Measurements from ENCODE around the gene ST3GAL4. TPM values are rescaled to one million over a fixed set of nuclear protein-coding genes. Genes with fewer than 3 reads are reported as not detected.

ST3GAL4 gene
- total RNA-seq, 1 experiment from 2014 or later: 13.1 TPM

GRCh38 chr11:126440792-126441514 lies 85.5 kb downstream of the ST3GAL4 start:
- ATAC-seq: peak; percentile 95
- BruUV-seq (replicated peaks): no TSS peak

More at GRCh38 chr11:126440792-126441514, 85.5 kb downstream of the ST3GAL4 start:
- Histone ChIP-seq H3K9ac (ENCODE audit: low read length) (no peak overlapping the region), H3K9me3 (ENCODE audit: control insufficient read depth in 1 of 2, insufficient read depth in 1 of 2, low read depth in 1 of 2, low read length in 2 of 2) (no peaks in the 10 kb centered on the region), H3K4me2 (ENCODE audit: low read length) (peak overlapping the region; percentile 50), H3K27ac (ENCODE audit: low read depth, low read length) (no peak overlapping the region), H3K9me2 (ENCODE audit: insufficient read depth) (no peaks in the 10 kb centered on the region), H4K20me1 (ENCODE audit: insufficient read depth) (no peaks in the 10 kb centered on the region), H3K79me2 (ENCODE audit: insufficient read depth, low read length) (no peaks in the 10 kb centered on the region), H3K4me1 (ENCODE audit: control insufficient read depth in 1 of 2, insufficient read depth in 2 of 2, low read length in 2 of 2) (peaks cover 0 to 5% of the 10 kb centered on the region in 2 experiments; a peak in 1 of 4 replicates), H2AFZ (ENCODE audit: low read depth, low read length, poor library complexity, severe bottlenecking) (peak overlapping the region; percentile 85), H3K4me3 (replicated peaks in 1 of 2; ENCODE audit: low read depth in 1 of 2, low read length in 2 of 2) (no peak overlapping the region; a peak in 1 of 4 replicates), H3K27me3 (ENCODE audit: insufficient read depth, low read length) (peaks cover 7% of the 10 kb centered on the region; the same call in 1 of the 2 replicates), H3K36me3 (ENCODE audit: control insufficient read depth in 1 of 2, insufficient read depth in 2 of 2, low read length in 2 of 2) (no peaks in the 10 kb centered on the region)
- peak; percentile 43 for DNase-seq (ENCODE audit: low read depth, low spot score)
- ChIA-PET POLR2A (no interaction called here), CTCF (interaction anchor here (0.7 to 1.8 kb wide), 9 partner anchors 9 to 550 kb away, joined by 3 to 19 read pairs (median 3); partner anchors contain the start of gene DCPS), RAD21 (ENCODE audit: low non-redundant PET in 1 of 2, low total read pairs in 2 of 2, uncharacterized antibody in 2 of 2, unreplicated experiment in 2 of 2) (interaction anchor here (1.5 to 1.6 kb wide), 2 partner anchors 40 kb away, joined by 6 to 7 read pairs; no protein-coding TSS in a partner anchor)
- TF ChIP-seq YY1 (IDR thresholded peaks at IDR 0.05; ENCODE audit: extremely low read depth, insufficient replicate concordance, low read depth, low read length) (peak; percentile 21), CEBPB (IDR thresholded peaks at IDR 0.05; ENCODE audit: low read depth) (no peak), EZH2phosphoT487 (IDR thresholded peaks at IDR 0.05; ENCODE audit: borderline replicate concordance) (no peak), POLR2A (IDR thresholded peaks at IDR 0.05; ENCODE audit: borderline replicate concordance, extremely low read depth, insufficient read depth, insufficient read length) (no peak), ATF3 (IDR thresholded peaks at IDR 0.05) (no peak), MAX (IDR thresholded peaks at IDR 0.05) (no peak), ZBTB33 (IDR thresholded peaks at IDR 0.05; ENCODE audit: extremely low read depth, insufficient replicate concordance, low read length) (no peak), SIN3A (IDR thresholded peaks at IDR 0.05; ENCODE audit: low read depth) (no peak), FOSL1 (IDR thresholded peaks at IDR 0.05; ENCODE audit: low read depth) (no peak), EGR1 (IDR thresholded peaks at IDR 0.05; ENCODE audit: low read depth) (no peak), JUND (IDR thresholded peaks at IDR 0.05) (no peak), ZFX (IDR thresholded peaks at IDR 0.05) (no peak), ELF1 (IDR thresholded peaks at IDR 0.05; ENCODE audit: borderline replicate concordance, low read depth) (no peak), RAD21 (IDR thresholded peaks at IDR 0.05; ENCODE audit: low read depth) (peak; percentile 98), EZH2 (IDR thresholded peaks at IDR 0.05) (no peak), CTCF (IDR thresholded peaks at IDR 0.05 in 2 of 3, conservative IDR thresholded peaks at IDR 0.05 in 1 of 3; ENCODE audit: borderline replicate concordance in 1 of 3, insufficient read depth in 1 of 3, low read depth in 2 of 3, low read length in 2 of 3) (peak; percentile 79 to 96 (median 87)), SRF (IDR thresholded peaks at IDR 0.05; ENCODE audit: low read depth) (no peak), TCF7L2 (IDR thresholded peaks at IDR 0.05; ENCODE audit: borderline replicate concordance, extremely low read depth, insufficient read depth, insufficient read length) (no peak)
- intact Hi-C loops (cut with micrococcal nuclease): loop anchor here (1.0 to 10.0 kb wide), 6 partner anchors 39 to 1717 kb away; no protein-coding TSS in a partner anchor

Data from HCT116 (cell line).